HG02763 (cell line): ENCODE results near the gene GCH1.
"Not testable (repeated sequence)": the region's sequence is repeated elsewhere in the genome, so short reads cannot be mapped to it uniquely, and the experiment has no call there.

Experiments used
- ATAC-seq: cut with Tn5 transposase; IDR thresholded peaks from one replicate; pipeline ENCODE4 v1.9.1; 2021; ENCODE audit warnings: mild to moderate bottlenecking, moderate library complexity; ENCODE audit not compliant: unreplicated experiment

GCH1 gene

GRCh38 chr14:54909817-54910558 lies 7.4 kb upstream of the GCH1 start:
- ATAC-seq = no peak

DNA sequence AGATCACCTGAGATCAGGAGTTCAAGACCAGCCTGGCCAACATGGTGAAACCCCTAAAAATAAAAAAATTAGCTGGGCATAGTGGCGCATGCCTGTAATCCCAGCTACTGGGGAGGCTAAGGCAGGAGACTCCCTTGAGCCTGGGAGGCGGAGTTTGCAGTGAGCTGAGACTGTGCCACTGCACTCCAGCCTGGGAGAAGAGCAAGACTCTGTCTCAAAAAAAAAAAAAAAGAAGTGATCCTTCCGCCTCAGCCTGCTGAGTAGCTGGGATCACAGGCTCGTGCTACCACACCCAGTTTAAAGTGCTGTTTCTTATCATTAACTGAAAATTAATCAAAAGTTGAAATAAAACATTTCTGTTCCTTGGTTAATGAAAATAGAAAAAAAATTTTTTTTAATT lies 6.3 kb upstream of the GCH1 start:
- ATAC-seq = not testable (repeated sequence)

- no peak for ATAC-seq
Observed at GRCh38 chr14:54908190-54908589, 5.6 kb upstream of the GCH1 start.

DNA sequence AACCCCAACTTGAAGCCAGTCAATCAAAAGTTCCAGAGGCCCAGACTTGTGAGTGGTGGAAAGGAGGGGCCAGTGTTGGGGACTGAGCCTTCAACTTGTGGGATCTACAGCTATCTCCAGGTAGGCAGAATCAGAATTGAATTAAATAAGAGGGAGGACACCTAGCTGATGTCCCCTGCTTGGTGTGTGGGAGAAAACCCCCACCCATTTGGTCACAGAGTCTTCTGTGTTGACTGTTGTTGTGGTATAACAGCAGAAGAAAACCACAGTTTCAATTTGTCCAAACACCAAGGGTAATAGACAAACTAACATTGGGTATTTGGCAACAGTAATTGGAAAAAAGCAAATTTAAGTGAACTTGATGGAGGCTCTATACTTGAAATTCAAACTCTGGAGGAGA lies 3.4 kb upstream of the GCH1 start:
- no peak for ATAC-seq

- ATAC-seq = peak; percentile 41
Observed at GRCh38 chr14:54902143-54902520, 494 bp downstream of the GCH1 start.

GRCh38 chr14:54901380-54902142 lies 1.1 kb downstream of the GCH1 start:
- no peak for ATAC-seq

DNA sequence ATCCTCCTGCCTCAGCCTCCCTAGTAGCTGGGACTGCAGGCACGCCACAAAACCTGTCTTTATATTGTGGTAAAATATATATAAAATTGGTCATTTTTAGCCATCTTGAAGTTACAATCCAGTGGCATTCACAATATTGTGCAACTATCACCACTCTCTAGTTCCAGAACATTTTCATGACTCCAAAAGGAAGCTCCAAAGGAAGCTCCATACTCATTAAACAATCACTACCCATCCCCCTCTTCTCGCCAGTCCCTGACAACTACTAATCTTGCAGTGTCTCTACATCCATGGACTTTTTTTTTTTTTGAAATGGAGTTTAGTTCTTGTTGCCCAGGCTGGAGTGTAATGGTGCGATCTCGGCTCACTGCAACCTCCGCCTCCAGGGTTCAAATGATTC lies 3.1 kb downstream of the GCH1 start:
- ATAC-seq = no peak

GRCh38 chr14:54897809-54898555 lies 4.6 kb downstream of the GCH1 start:
- ATAC-seq = not testable (repeated sequence)

DNA sequence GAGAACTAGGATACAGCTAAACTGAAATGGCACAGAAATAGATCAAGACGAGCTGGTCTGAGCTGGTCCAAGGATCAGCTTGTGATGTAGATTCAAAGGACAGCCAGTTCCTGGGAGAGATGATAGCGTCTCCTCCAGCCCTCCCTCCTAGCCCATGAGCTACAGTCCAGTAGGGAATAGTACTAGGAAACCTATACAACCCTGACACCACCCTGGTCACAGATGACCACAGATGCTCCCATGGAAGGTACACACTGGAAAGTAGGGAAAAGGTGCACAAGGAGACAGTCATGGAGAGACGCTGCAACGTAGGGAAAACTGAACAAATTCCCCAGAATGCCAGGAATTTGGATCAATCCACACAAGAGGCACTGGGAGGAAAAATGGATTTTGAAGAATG lies 6.9 kb downstream of the GCH1 start:
- no peak for ATAC-seq

- ATAC-seq = no peak
Observed at GRCh38 chr14:54894995-54895394, 7.6 kb downstream of the GCH1 start.

DNA sequence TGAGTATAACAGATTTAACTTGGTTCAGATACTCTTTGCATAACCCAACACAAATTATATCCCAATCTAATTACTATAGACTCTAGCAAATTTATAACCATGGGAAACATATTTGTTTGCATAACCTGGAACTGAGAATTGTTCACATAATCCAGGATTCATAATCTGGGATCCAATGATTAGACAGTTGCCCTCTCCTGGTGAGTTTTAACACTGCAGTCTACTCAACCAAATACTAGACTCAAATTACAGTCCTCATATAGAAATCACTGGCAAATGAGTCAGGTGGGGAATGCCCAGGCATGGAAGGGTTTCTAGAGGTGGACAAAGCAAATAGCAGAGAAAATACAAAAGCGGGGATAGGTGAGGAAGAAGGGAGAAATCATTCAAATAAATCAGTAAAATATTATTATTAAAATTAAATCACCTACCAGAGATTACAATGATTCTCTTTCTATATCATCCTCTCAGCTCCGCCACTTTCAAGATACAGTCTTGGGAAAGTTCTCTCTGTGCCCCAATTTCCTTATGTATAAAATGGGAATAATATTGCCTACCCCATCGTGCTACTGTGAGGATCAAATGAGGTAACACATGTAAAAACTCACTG lies 9.4 kb downstream of the GCH1 start:
- no peak for ATAC-seq

DNA sequence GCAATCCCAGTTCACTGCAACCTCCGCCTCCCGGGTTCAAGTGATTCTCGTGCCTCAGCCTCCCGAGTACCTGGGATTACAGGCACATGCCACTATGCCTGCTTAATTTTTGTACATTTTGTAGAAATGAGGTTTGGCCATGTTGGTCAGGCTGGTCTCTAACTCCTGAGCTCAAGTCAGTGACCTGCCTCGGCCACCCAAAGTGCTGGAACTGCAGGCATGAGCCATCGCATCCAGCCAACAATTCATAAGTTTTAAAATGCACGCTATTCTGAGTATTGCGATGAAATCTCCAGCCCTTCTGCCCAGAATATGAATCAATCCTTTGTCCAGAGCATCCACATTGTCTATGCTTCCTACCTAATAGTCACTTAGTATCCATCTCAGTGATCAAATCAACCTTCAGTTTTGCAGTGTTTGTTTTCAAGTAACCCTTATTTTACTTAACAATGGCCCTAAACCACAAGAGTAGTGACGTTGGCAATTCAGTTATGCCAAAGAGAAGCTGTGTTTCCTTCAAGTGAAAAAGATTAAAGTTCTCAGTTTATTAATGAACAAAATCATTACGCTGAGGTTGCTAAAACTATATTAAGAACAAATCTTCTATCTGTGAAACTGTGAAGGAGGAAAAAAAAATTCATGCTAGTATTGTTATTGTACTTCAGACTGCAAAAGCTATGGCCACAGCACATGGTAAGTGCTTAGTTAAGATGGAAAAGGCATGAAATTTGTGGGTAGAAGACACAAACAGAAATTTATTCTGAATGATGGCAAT lies 11.0 kb downstream of the GCH1 start:
- no peak for ATAC-seq

GRCh38 chr14:54890788-54891187 lies 11.8 kb downstream of the GCH1 start:
- ATAC-seq = peak; percentile 69

DNA sequence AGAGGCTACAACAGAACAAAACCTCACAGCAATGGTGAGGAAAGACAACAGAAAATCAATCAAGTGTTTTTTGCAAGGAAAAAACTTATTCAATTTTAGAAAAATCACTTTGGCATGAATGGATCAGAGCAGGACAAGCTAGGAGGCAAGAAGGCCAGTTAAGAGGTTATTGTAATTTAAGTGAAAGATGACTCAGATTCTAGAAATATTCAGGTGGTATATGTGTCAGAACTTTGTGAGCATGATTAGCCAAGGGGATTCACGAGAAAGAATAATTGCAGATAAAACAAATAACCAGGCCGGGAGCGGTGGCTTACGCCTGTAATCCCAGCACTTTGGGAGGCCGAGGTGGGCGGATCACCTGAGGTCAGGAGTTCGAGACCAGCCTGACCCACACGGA lies 12.7 kb downstream of the GCH1 start:
- ATAC-seq = no peak

DNA sequence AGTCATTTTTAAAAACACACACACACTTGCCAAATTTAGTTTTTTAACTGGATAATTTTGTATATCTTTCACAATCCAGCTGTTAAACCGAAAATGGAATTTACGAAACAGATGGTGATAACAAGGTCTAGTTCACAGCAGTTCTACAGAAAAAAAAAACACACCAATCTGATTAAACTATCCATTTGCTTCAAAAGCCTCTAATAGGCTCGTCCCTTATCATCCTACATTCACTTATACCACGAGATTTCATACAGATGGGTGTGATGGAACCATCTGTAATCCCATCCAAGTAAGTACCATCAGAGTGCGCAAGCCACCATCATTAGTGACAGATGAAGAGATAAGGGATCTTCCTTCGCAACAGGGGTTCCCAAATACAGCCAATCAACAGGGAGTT lies 20.1 kb downstream of the GCH1 start:
- no peak for ATAC-seq

DNA sequence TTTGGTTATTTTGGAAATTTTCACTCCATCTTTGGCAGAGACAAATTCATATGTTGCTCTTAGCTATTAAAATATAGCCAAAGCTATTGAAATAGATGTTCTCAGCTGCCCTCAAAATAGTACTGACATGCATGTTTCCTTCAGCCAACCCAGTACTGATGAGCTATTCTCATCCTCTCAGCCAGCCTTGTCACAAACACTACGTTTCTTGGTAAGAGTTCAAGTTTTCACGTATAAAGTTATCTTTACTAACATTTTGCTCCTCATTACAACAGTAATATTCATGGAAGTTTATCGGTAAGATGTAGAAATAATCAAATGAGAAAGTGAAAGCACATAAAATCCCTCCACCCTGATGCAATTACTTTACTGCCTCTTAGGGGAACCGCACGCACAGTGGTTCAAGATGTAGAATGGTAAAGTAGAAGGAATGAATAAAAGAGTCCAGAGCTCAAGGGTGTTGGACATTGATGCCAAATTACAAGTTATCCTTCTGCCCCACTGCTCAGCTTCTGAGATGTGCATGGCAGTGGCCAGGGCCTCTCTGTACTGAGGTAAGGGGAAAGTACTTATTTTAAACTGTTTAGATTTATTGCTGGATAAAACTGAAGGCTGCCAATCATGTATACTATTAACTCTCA lies 20.7 kb downstream of the GCH1 start:
- peak; percentile 49 for ATAC-seq

- peak; percentile 58 for ATAC-seq
Observed at GRCh38 chr14:54881235-54881760, 21.3 kb downstream of the GCH1 start.

- ATAC-seq = no peak
Observed at GRCh38 chr14:54877703-54878021, 25.0 kb downstream of the GCH1 start.

DNA sequence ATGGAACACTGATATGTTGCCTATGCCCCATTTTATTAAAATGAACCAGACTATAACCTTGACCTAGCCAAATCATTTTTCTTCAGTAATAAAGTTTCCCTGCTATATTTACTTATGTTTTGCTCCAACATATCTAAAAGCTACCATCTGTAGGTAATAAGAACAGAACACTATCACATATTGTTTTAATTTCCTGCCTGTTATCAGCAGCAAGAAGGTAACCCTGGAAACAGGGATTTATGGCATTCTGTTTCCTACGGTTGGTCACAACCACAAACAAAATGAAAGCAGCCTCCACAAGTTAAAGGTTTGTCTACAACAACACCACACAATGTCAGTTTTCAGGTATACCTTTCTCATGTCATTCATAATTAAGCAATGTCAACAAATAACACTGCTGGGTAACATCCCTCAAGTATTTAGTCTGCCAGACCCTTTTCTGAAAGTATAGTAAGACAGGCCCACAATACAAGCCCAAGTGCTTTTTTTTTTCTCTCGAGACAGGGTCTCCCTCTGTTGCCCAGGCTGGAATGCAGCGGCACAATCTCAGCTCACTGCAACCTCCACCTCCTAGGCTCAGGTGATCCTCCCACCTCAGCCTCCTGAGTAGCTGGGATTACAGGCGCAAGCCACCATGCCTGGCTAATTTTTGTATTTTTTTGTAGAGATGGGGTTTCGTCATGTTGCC lies 25.5 kb downstream of the GCH1 start:
- ATAC-seq = no peak
